H4 (cell line): Measurements from ENCODE around the gene OR51V1. TPM values are rescaled to one million over a fixed set of nuclear protein-coding genes. Genes with fewer than 3 reads are reported as not detected.
"Not testable (repeated sequence)": the region's sequence is repeated elsewhere in the genome, so short reads cannot be mapped to it uniquely, and the experiment has no call there.

Experiments
- DNase-seq: peaks from one replicate; pipeline ENCODE4 v3.0.0-alpha.2; 2015; ENCODE audit warnings: low spot score
- total RNA-seq: library from RNA; depleted of rRNA; stranded (reverse); fragments of >200 nt; shearing (Covaris generic); gene quantifications from 2 replicates; pipeline ENCODE4 v1.2.3, GENCODE V29; 2014; rRNA removed

OR51V1 gene, protein sequence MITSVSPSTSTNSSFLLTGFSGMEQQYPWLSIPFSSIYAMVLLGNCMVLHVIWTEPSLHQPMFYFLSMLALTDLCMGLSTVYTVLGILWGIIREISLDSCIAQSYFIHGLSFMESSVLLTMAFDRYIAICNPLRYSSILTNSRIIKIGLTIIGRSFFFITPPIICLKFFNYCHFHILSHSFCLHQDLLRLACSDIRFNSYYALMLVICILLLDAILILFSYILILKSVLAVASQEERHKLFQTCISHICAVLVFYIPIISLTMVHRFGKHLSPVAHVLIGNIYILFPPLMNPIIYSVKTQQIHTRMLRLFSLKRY
- not detected in 2 replicates for total RNA-seq

DNA sequence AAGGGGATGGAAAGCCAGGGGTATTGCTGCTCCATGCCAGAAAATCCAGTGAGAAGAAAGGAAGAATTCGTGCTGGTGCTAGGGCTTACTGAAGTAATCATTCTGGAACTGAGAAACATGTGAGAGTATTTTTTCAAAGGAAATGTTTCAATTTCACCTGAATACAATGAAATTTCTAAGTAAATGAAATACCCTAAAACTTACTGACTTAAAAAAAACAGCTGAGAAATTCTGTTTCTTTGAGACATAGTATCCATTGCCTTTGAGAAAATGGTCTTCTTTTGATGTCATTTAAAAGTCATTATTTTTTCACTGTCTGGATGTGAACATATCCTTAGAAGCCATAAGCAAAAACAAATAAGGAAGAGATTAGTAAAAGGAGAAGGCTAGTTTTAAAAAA lies at the start of gene OR51V1:
Gene OR51V1 (minus strand): TSS at position 101 of the 400 bp plus-strand sequence. CDS start 0 bp downstream, at position 101.
- no peak for DNase-seq

DNA sequence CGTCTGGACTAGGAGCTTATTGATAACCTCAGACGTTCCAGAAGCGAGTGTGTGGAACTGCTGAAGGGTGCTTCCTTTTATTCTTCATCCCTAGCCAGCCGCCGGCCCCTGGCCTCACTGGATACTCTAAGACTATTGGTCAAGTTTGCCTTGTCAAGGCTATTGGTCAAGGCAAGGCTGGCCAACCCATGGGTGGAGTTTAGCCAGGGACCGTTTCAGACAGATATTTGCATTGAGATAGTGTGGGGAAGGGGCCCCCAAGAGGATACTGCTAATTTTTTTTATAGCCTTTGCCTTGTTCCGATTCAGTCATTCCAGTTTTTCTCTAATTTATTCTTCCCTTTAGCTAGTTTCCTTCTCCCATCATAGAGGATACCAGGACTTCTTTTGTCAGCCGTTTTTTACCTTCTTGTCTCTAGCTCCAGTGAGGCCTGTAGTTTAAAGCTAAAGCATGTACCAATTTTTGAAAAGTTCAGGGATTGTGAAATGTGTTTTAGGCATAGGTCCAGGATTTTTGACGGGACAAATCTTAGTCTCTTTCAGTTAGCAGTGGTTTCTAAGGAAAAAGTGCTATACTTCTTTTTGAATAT lies 49.4 kb upstream of the OR51V1 start, which contains the start of gene HBG1:
Gene HBG1 (minus strand): TSS at position 51 of the 590 bp plus-strand sequence. CDS start 53 bp downstream, outside the sequence.
- DNase-seq, result not testable (repeated sequence)

DNA sequence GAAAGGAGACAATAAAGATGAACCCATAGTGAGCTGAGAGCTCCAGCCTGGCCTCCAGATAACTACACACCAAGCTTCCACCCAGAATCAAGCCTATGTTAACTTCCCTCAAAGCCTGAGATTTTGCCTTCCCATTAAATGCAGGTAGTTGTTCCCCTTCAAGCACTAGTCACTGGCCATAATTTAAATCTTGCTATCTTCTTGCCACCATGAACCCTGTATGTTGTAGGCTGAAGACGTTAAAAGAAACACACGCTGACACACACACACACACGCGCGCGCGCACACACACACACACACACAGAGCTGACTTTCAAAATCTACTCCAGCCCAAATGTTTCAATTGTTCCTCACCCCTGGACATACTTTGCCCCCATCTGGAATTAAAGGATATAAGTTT lies 48.0 kb upstream of the OR51V1 start:
- DNase-seq, result not testable (repeated sequence)

DNA sequence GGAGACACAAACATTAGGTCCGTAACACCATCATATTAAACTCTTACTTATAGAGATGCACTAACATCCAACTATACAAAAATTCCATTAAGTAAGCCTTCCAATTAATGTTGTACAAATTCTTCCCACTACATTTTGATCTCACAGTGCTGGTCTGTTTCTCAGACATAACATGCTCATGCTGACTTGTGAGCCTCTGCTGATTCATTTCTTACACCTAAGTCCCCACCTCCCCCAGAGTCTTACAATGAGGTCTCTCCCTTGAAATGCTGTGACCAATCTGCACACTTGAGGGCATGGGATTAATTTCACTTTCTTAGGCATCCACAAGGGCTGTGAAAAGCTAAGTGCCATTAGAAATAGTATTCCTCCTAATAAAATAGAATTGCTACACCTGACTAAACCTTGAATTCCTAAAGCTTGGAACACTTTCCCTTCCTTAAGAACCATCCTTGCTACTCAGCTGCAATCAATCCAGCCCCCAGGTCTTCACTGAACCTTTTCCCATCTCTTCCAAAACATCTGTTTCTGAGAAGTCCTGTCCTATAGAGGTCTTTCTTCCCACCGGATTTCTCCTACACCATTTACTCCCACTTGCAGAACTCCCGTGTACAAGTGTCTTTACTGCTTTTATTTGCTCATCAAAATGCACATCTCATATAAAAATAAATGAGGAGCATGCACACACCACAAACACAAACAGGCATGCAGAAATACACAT lies 47.1 kb upstream of the OR51V1 start:
- DNase-seq, result no peak

DNA sequence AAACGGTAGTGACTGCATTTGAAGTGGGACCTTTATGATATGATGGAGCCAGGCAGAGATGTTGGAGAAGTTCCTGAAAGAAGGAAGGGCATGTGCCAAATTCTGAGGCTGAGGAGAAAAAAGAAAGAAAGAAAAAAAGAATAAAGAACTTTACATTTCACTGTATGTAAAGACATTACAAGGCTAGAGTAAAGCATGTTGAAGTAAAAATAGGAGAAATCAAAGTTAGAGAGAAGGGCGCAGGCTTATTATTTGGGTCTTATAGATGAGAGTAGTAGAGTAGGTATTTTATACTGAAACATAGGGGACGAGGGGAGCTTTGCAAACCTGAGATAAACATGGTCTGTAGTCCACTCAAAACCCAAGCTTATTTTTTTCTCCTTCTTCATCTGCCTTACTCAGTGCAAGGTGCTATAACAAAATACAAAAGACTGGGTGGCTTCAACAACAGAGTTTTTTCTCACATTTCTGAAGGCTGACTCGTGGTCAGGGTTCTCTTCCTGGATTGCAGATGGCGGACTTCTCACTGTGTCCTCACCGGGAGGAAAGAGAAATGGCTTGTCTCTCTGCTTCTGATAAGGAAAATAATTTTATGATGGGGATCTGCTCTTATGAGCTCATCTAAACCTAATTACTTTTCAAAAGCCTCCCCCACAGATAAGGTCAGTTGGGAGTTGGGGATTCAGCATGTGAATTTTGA lies 46.4 kb upstream of the OR51V1 start:
- DNase-seq, result no peak

DNA sequence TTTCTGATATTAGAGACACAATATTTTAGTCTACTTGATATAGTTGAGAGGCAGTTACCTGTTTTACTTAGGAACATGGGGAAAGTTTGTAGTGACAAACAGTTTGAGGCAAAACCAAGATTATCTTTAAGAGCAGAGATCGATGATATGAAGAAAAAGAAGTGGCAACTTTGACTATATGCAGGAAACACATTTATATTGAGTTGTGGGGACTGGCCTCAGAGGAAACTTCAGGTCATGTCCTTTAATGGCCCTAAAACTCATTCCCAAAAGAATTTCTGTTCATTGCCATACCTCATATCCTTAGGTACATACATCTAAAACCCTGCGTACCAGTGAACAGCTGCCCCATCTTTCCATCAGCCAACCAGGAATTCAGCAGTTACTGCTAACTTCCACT lies 44.7 kb upstream of the OR51V1 start:
- DNase-seq, result no peak

DNA sequence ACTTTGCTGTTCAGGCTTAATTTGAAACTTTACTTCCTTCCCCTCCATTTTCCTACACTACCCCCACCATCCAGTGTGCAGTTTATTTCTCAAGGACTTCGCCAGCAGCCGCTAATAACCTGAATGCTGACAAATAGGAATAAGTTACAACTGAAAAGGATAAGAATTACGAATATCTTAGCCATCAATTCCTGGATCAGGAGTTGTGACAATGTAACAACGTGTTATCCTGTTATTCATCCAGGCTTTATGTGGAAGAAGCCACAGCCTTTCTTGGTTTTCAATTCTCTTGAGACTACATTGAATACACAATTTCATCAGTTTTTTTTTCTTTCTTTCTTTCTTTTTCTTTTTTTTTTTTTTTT lies 43.3 kb upstream of the OR51V1 start:
- no peak for DNase-seq

DNA sequence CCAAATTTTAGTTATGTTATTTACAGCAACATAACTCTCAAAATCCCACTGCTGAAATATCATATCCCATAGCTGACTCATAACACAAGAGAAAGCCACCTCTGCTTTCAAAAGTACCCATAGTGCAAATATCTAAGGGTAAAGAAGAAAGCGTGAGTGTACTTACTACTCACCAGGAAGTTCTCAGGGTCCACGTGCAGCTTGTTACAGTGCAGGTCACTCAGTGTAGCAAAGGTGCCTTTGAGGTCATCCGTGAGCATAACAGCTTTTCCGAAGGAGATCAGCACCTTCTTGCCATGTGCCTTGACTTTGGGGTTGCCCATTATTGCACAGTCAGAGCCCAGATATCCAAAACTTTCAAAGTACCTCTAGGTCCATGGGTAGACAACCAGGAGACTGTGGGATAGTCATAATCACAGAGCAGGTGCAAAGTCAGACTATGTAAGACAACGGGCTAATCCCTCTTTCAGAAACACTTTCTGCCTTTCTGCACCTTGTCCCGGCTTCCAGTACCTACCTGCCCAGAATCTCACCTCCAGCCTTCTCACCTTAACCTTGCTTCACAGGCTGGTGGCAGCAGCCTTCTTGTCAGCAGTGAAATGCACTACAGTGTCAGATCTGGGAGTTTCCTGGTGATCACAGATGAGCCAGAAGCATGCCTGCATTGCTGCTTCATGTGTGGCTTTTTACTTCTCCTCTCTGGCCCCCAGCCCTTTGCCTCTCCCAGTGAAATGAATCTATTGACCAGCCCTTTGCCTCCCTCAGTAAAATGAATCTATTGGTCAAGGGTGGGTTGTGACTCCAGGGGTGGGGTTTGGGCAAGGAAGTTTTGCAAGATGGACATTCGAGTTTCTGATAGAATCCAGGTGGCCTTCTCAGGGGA lies 42.7 kb upstream of the OR51V1 start:
- DNase-seq, result no peak

DNA sequence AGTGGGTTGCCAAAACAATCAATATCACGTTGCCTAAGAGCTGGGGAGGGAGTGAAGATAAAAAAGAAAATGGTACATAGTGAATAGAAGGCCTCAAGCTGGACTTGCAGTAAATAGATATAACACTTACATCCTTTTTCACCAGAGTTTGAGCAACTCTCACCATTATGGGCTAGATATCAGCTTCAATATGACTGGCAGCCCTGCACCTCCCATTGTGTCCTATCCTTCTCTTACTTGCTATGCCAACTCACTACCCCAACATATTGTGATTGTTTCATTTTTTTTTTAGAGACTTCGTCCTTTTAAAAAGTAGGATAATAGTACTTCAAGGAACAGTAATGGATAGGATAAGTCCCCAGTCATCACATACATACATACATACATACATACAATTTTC lies 41.7 kb upstream of the OR51V1 start:
- DNase-seq, result no peak

DNA sequence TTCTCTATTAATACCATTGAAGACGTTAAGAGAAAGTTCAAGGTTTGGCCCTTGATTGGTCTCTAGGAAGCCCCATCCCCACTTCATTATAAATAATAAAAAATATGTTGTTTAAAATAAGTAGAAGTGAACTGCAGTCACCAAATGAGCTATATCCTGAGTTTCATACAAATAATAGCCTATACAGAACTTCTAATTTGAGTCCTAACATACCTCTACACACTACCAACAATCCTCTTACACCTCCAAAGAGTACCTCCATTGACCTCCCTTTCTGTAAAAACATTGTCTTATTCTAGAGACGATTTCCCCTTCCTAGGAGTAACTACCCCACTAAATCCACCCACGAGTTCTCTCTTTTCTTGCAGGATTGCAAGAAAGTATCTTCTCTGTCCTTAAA lies 41.0 kb upstream of the OR51V1 start:
- DNase-seq, result no peak

DNA sequence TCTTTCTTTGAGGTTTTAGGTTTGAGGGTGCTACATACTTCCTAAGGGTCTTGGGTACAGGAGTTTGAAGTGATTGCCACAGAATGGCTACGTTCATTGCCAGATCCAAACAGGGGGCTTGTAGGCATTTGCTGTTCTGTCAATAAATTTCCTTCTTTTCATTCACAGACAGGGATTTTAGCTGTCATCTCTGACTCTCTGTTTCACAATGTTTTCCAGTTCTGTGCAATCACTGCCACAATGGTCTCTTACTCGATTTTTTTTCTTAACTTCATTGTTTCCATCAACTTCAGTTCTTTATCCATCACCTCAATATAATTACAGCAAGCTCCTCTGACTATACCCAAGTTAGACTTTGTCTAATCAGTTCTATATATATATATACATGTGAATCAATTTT lies 40.0 kb upstream of the OR51V1 start:
- no peak for DNase-seq

DNA sequence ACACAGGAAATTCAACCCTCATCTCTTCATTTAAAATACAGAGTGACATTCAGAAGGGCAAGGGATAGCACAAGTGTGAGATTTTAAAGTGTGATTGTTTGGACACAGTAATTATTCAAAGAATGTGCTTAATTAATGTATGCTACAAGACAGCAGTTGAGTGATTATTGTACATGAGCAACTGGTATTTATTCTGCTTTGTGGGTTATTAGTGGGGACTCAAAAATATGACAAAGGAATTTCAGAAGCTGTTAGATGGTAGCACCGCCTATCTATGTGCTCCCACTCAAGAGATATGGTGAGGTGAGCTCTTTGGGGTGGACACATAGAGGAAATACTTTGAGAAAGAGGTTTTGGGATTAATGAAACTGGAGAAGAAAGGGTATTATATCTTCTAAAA lies 39.6 kb upstream of the OR51V1 start:
- DNase-seq, result no peak

DNA sequence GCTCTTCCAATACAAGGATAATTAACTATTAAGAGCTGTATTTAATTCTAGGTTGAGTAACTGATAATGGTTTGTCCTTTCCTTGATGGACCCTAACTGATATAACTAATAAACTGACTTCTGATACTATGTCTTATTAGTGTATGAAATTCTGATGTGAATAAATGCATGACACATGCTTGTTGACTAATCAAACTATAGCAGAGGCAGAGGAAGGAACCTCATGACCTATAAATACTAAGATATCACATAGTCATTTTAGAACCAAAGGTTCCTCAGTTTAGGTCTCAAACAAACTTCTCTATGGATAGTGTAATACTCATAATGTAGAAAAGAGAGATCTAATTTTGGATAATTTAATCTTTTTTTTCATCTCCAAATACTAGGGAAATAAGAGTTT lies 38.6 kb upstream of the OR51V1 start:
- DNase-seq, result no peak

DNA sequence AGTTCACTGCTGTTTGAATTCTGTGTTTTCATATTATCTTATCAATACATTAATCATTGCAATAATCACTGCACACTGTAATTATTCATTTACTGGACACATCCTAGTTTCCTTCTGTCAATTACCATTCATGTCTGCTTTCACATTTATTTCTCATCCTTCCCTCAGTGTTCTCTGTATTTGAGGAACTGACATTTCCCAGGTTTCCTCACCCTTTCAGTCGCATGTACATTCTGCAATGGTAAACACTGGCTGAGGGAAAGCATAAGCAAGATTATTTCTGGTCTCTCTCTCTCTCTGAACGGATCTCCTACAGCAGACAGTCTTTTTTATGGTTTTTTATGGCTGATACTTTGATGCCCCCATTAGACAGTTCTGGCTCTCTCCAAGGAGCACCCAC lies 38.0 kb upstream of the OR51V1 start:
- no peak for DNase-seq

DNA sequence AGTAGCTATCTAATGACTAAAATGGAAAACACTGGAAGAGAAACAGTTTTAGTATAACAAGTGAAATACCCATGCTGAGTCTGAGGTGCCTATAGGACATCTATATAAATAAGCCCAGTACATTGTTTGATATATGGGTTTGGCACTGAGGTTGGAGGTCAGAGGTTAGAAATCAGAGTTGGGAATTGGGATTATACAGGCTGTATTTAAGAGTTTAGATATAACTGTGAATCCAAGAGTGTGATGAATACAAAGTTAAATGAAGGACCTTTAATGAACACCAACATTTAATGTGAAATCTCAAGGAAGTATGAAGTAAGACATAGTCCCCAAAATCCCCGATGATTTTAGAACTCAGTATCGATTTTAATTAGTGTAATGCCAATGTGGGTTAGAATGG lies 36.9 kb upstream of the OR51V1 start:
- DNase-seq, result no peak

DNA sequence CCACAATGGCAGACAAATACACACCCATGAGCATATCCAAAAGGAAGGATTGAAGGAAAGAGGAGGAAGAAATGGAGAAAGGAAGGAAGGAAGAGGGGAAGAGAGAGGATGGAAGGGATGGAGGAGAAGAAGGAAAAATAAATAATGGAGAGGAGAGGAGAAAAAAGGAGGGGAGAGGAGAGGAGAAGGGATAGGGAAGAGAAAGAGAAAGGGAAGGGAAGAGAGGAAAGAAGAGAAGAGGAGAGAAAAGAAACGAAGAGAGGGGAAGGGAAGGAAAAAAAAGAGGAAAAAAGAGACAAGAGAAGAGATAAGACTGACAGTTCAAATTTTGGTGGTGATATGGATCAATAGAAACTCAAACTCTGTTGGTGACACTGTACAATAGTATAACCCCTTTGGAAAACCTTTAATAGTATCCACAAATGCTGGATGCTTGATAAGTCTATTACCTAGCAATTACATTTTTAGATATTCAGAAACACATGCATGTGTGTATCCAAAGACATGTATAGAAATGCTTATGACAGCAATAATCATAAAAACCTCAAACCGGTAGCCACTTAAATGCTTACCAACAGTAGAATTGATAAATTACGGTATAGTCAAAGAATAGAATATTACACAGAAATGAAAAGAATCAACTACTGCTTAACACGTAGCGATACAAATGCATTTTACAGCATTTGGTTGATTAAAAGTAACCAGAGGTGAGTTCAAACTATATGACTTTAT lies 35.0 kb upstream of the OR51V1 start:
- DNase-seq, result no peak

DNA sequence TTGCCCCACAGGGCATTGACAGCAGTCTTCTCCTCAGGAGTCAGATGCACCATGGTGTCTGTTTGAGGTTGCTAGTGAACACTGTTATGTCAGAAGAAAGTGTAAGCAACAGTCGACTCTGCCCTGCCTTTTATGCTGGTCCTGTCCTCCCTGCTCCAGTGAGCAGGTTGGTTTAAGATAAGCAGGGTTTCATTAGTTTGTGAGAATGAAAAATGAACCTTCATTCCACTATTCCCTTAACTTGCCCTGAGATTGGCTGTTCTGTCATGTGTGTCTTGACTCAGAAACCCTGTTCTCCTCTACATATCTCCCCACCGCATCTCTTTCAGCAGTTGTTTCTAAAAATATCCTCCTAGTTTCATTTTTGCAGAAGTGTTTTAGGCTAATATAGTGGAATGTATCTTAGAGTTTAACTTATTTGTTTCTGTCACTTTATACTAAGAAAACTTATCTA lies 33.9 kb upstream of the OR51V1 start, which contains the start of gene HBD:
Gene HBD (minus strand): TSS at position 103 of the 454 bp plus-strand sequence. CDS start 50 bp downstream, at position 53.
- DNase-seq, result peak; percentile 16

DNA sequence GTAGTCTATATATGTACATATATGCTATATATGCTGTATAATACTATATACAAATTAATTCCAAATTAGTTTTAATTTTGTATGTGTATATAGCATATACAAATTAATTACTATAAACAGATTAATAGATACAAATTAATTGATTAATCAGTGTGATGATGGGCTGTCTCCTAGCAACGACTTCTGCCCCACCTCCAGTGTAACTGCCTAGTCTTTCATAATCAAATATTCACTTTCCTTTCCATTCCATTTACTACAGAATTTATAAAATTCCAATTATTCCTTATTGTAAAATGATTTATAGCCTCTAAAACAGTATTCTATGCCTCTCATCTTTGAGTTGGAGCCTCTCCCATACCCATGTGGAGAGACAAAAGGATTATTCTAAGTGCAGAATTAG lies 32.8 kb upstream of the OR51V1 start:
- no peak for DNase-seq

DNA sequence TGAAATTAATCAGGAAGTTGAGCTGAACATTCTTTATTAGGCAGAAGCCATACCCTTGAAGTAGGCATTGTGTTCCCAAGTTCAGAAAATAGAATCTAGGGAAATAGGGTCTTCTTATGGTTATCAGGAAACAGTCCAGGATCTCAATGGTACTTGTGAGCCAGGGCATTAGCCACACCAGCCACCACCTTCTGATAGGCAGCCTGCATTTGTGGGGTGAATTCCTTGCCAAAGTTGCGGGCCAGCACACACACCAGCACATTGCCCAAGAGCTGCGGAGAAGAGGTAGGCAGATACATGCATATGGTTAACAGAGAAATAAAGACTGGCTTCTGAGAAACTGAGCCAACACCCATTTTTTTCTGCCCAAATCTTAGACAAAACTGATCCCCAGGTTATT lies 32.3 kb upstream of the OR51V1 start:
- DNase-seq, result no peak

DNA sequence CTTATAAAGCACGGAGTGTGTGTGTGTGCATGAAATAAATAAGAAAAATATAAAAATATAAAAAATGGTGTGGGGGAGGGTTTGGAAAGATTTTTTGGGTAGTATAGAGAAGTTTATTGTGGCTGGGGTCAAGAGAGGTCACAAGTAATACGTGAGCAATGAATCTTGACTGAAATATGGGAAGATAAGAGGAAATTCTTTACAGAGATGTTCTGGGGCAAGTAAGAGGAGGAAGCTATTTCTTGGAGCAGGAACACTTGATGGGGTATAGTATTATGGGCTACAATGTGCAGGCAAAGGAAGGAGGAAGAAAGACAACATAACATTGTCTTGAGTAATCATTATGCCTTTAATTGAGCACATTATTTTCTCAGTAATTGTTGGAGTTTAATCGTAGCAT lies 31.7 kb upstream of the OR51V1 start:
- no peak for DNase-seq
